ENCODE data around the gene CTXN1.

- TF ChIP-seq CTCF (IDR thresholded peaks at IDR 0.05) (peak in 4 of 6 experiments; percentile 11 to 47 (median 22)), POLR2A (IDR thresholded peaks at IDR 0.05) (no peak)
Observed at GRCh38 chr19:7917267-7918061, 8.5 kb downstream of the CTXN1 start.

Measured in thyroid gland (tissue), 4 donors.